Fibroblast of pulmonary artery (primary cell): Measurements from ENCODE around the gene RIMS4.

Experiments
- DNase-seq: peaks from one replicate; pipeline ENCODE4 v3.0.0-alpha.2; 2010; ENCODE audit warnings: low read depth
- H3K4me3 ChIP-seq: replicated peaks from 2 replicates; pipeline ENCODE4 v1.5.1; 2011; ENCODE audit warnings: low read depth, mild to moderate bottlenecking, control low read depth, low read length, moderate library complexity
- TF ChIP-seq, protein P1 (sequence below): IDR thresholded peaks from 2 replicates; pipeline ENCODE4 v1.5.1; 2011; ENCODE audit warnings: mild to moderate bottlenecking, control low read depth, low read length, inconsistent platforms; ENCODE audit errors: missing control alignments

Gene RIMS4

DNA sequence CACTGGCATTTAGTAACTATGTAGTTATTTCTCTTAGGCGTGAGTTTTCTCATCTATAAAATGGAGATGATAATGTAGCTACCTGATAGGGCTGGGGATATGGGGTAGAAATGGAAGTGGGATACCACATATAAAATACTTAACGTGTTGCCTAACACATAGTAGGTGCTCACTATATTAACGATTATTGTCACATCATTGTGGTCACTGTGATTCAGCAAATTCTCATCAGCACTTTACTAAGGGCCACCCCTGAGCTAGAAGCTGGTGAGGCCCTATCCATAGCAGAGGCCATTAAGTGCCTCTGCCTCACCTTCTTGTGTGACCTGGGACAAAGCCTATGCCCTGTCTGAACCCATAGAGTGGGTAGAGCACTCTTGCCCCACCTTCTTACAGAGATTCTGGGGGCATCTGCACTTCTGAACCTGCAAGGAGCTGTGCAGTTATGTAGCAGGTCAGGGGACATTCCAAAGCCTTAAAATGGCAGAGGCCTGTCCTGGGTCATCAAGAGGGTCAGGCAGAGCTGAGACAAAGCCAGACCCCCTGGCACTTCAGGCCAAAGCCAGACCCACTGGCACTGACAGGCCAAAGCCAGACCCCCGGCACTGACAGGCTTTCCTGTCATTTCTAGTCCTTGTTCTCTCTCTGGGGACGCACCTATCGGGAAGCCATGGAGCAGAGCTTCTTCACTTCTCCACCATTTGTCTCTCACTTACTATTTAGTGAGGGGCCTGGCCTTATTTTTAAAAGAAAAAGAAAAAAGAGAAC is 7.0 kb upstream of the RIMS4 start:
- DNase-seq: no peak
- TF ChIP-seq, protein P1, sequence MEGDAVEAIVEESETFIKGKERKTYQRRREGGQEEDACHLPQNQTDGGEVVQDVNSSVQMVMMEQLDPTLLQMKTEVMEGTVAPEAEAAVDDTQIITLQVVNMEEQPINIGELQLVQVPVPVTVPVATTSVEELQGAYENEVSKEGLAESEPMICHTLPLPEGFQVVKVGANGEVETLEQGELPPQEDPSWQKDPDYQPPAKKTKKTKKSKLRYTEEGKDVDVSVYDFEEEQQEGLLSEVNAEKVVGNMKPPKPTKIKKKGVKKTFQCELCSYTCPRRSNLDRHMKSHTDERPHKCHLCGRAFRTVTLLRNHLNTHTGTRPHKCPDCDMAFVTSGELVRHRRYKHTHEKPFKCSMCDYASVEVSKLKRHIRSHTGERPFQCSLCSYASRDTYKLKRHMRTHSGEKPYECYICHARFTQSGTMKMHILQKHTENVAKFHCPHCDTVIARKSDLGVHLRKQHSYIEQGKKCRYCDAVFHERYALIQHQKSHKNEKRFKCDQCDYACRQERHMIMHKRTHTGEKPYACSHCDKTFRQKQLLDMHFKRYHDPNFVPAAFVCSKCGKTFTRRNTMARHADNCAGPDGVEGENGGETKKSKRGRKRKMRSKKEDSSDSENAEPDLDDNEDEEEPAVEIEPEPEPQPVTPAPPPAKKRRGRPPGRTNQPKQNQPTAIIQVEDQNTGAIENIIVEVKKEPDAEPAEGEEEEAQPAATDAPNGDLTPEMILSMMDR: no peak

DNA sequence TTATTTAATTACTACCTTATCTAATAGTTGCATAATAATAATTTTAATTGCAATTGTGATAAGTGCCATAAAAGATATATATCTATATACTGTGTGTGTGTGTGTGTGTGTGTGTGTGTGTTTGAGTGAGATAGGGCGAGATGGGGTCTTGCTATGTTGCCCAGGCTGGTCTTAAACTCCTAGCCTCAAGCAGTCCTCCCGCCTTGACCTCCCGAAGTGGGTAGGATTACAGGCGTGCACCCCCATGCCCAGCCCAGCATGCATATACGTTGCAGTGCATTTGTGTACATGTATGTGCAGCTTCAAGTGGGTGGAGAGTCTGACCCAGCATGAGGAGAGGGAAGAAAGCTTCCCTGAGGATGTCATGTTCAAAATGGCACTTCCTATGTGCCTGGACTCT is 4.6 kb upstream of the RIMS4 start:
- TF ChIP-seq, protein P1: no peak
- no peak for DNase-seq
- H3K4me3 ChIP-seq: no peak overlapping the region

More for the DNA sequence above, 7.0 kb upstream of the RIMS4 start:
- no peak overlapping the region for H3K4me3 ChIP-seq

DNA sequence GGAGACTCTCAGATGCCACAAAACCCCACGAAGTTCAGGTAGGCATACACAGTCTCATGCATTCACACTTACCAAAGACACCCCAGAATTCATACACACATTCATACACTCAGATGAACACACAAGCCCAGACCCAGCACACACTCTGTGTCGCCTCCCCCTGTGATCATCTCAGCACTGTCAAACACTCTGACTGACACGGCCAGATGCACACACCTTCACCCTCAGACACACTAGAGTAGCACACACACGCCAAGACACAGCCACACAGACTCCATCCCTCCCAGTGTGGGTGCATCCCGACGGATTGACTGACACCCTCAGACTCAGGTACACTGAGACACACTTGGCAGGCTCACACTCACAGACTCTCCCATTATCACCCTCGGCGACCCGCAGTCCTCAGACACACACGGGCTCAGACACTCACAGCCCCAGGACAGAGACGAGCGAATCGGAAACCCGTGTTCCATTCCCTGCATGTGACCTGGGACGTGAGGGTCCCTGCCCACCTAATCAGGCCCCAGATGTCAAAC is 872 bp upstream of the RIMS4 start:
- no peak overlapping the region for H3K4me3 ChIP-seq
- DNase-seq: no peak
- TF ChIP-seq, protein P1: no peak

DNA sequence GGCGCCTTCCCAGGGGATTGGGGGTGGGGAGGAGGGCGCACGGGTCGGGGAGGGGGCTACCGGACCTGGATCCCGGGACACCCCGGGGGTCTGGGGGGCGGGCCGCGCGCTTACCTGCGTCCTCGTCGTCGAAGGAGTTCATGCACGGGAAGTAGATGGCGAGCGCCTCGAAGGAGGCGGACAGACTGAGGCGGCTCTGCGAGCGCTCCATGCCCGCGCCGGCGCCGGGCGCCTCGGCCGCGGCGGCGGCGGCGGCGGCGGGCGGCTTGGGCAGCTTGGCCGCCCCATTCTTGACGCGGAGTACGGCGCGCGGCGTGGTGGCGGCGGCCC is 320 bp downstream of the RIMS4 start:
- no peak overlapping the region for H3K4me3 ChIP-seq
- TF ChIP-seq, protein P1: no peak

DNA sequence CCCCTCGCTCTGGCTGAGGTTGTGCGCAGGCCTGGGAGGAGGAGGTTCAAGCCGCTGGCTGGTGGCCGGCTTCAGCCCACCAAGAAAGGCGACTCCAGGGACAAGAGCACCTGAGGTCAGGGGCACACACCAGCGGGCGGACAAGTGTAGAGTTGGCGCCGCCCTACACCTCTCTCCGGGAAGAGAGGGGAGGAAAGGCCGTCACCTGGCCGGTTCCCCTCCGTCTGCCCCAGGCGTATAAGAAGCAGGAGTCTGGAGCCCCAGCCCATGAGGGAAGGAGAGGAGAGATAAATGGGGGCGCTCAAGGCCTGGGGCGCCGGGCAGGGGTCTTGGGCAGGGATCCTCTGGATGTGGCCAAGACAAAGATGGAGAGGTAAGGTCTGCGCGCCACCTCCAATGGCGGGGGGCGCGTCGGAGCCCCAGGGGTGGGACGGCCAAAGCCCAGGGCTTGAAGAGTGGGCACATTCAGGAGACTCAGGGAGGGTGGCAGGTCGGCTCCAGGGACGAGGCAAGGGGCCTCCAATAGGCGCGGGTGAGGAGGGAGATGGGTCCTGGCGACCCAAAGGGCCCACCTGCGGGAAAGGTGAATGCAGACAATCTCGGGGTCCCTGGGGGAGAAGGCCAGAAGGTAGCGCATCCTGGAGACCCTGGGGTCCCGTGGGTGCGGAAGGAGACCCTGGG is 826 bp downstream of the RIMS4 start:
- TF ChIP-seq, protein P1: no peak
- no peak overlapping the region for H3K4me3 ChIP-seq
- DNase-seq: no peak

More for the DNA sequence above, 320 bp downstream of the RIMS4 start:
- no peak for DNase-seq

DNA sequence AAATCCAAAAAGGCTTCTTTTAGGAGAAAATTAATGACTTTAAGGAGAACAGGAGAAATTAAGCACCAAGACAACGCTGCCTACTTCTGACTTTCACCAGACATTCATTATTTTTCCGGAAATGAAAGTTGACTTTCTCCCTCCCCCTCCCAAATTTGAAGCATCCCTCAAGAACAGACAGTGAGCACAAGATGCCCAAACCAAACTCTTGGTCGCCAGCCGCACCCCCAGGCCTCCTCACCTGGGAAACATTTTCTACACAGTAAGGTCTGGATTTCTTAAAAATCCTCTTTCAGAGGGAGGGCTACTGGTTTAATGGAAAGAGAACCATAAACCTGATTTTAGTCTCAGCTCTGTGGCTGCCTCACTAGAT is 2.7 kb downstream of the RIMS4 start:
- no peak overlapping the region for H3K4me3 ChIP-seq
- TF ChIP-seq, protein P1: no peak
- no peak for DNase-seq
